PC-3 (cell line): ENCODE measurements around the gene TMC7. TPM values are rescaled to one million over a fixed set of nuclear protein-coding genes. Genes with fewer than 3 reads are reported as not detected.

ENCODE experiments used
- ATAC-seq: fragments of 200-7000 bp; cut with Tn5 transposase; 2 replicates; pipeline ENCODE4 v1.9.1; 2020; ENCODE audit warnings: mild to moderate bottlenecking, moderate library complexity
- BruUV-seq: library from RNA; stranded (reverse); fragments of 400-500 nt; replicated peaks from 2 replicates; lab custom pipeline; 2021; lab: Mats Ljungman, UMichigan
- CTCF ChIA-PET: fragments of 300-600 bp; sonication (Branson Sonifier 250); formaldehyde crosslinking; loops from one replicate; lab custom pipeline; 2022; ENCODE audit warnings: antibody characterized with exemption; lab: Charles Lee
- POLR2A ChIA-PET: fragments of 300-600 bp; sonication (Branson Sonifier 250); formaldehyde crosslinking; loops from one replicate; lab custom pipeline; 2022; ENCODE audit warnings: antibody characterized with exemption; ENCODE audit not compliant: unreplicated experiment; lab: Charles Lee
- DNase-seq: peaks from one replicate; pipeline ENCODE4 v3.0.0-alpha.2; 2015
- H2AFZ ChIP-seq: fragments of 300-600 bp; sonication (generic); 2 replicates; pipeline ENCODE4 v1.6.0; 2016; ENCODE audit warnings: antibody characterized with exemption, low read length
- H3F3A ChIP-seq: fragments of 300-600 bp; sonication (generic); one replicate; pipeline ENCODE4 v1.6.0; 2017; ENCODE audit warnings: antibody characterized with exemption, low read length, control low read depth, mild to moderate bottlenecking; ENCODE audit not compliant: unreplicated experiment
- H3K27ac ChIP-seq: fragments of 300-600 bp; sonication (generic); 2 replicates; pipeline ENCODE4 v1.5.1; 2016; ENCODE audit warnings: mild to moderate bottlenecking, low read length
- H3K27me3 ChIP-seq: fragments of 300-600 bp; sonication (generic); 2 replicates; pipeline ENCODE4 v1.6.1; 2016; ENCODE audit warnings: low read length, mixed read lengths
- H3K36me3 ChIP-seq: fragments of 300-600 bp; sonication (generic); 2 replicates; pipeline ENCODE4 v1.6.1; 2016; ENCODE audit warnings: low read depth, mixed run types, low read length, mixed read lengths
- H3K4me1 ChIP-seq: fragments of 300-600 bp; sonication (generic); 2 replicates; pipeline ENCODE4 v1.5.1; 2016; ENCODE audit warnings: low read length; ENCODE audit not compliant: insufficient read depth
- H3K4me2 ChIP-seq: fragments of 300-600 bp; sonication (generic); 2 replicates; pipeline ENCODE4 v1.6.0; 2016; ENCODE audit warnings: low read length
- H3K4me3 ChIP-seq: fragments of 300-600 bp; sonication (generic); 2 replicates; pipeline ENCODE4 v1.5.1; 2016; ENCODE audit warnings: mild to moderate bottlenecking, low read length, mixed read lengths
- H3K79me2 ChIP-seq: fragments of 300-600 bp; sonication (generic); 2 replicates; pipeline ENCODE4 v1.6.1; 2017; ENCODE audit warnings: low read length, mixed read lengths
- H3K9ac ChIP-seq: fragments of 300-600 bp; sonication (generic); 2 replicates; pipeline ENCODE4 v1.6.0; 2016; ENCODE audit warnings: mild to moderate bottlenecking, low read length
- H3K9me2 ChIP-seq: fragments of 300-600 bp; sonication (generic); replicated peaks from 2 replicates; pipeline ENCODE4 v1.6.1; 2016; ENCODE audit warnings: mixed run types, low read length, mixed read lengths
- H3K9me3 ChIP-seq: fragments of 300-600 bp; sonication (generic); 2 replicates; pipeline ENCODE4 v1.6.1; 2016; ENCODE audit warnings: low read length, mixed read lengths
- H4K20me1 ChIP-seq: fragments of 300-600 bp; sonication (generic); 2 replicates; pipeline ENCODE4 v1.6.1; 2016; ENCODE audit warnings: low read length, mixed read lengths
- CTCF ChIP-seq: fragments of 300-600 bp; sonication (generic); conservative IDR thresholded peaks from 2 replicates; pipeline ENCODE4 v1.5.1; 2017; ENCODE audit warnings: antibody characterized with exemption, low read depth, mild to moderate bottlenecking, low read length
- EZH2 ChIP-seq: fragments of 300-600 bp; sonication (generic); IDR thresholded peaks from one replicate; pipeline ENCODE4 v1.6.1; 2017; ENCODE audit warnings: antibody characterized with exemption, mild to moderate bottlenecking, low read length; ENCODE audit not compliant: unreplicated experiment
- EZH2phosphoT487 ChIP-seq: fragments of 300-600 bp; sonication (generic); IDR thresholded peaks from 2 replicates; pipeline ENCODE4 v1.6.1; 2018; ENCODE audit warnings: mild to moderate bottlenecking, antibody characterized with exemption, low read length, borderline replicate concordance
- intact Hi-C: fragments of 100-400 bp; cut with micrococcal nuclease; formaldehyde crosslinking; loops from 2 replicates; pipeline ENCODE4 v1.9.0; 2023
- total RNA-seq: library from RNA; depleted of rRNA; stranded (reverse); fragments of >200 nt; gene quantifications from 2 replicates; pipeline ENCODE4 v1.2.3, GENCODE V29; 2014

The TMC7 gene
- total RNA-seq, 1 experiment from 2014 or later: 5.3 TPM

- ATAC-seq: peak; percentile 89
- TF ChIP-seq CTCF (no peak), EZH2phosphoT487 (no peak), EZH2 (no peak)
Measured at GRCh38 chr16:19067349-19068236, 83.9 kb downstream of the TMC7 start, which contains the start of gene COQ7. TSS of gene COQ7 (plus strand) at chr16:19067614. CDS start at chr16:19067665, 51 bp downstream.

GRCh38 chr16:19068237-19068815, 84.6 kb downstream of the TMC7 start:
- Histone ChIP-seq H3K79me2 (peaks cover 14% of the 10 kb centered on the region; the same call in 1 of the 2 replicates), H3K36me3 (no peaks in the 10 kb centered on the region), H4K20me1 (no peaks in the 10 kb centered on the region), H3K9ac (peak overlapping the region; percentile 99), H3K27ac (peak overlapping the region; percentile 98), H3K9me2 (no peaks in the 10 kb centered on the region), H2AFZ (peak overlapping the region; percentile 88), H3K4me3 (peak overlapping the region; percentile 95), H3K9me3 (no peaks in the 10 kb centered on the region), H3F3A (no peaks in the 10 kb centered on the region), H3K4me2 (peak overlapping the region; percentile 97), H3K27me3 (no peaks in the 10 kb centered on the region), H3K4me1 (peaks cover 6% of the 10 kb centered on the region; the same call in 1 of the 2 replicates)
- TF ChIP-seq CTCF: no peak
- BruUV-seq: no TSS peak
- intact Hi-C loops: loop anchor here (5.0 kb wide), 2 partner anchors 51 to 266 kb away; partner anchors contain the start of gene ARL6IP1
- ATAC-seq (no peak), DNase-seq (no peak)
- CTCF ChIA-PET: no interaction called here
- POLR2A ChIA-PET: no interaction called here

More at GRCh38 chr16:19067349-19068236, 83.9 kb downstream of the TMC7 start, which contains the start of gene COQ7:
- peak within 1 kb of the TSS; percentile 88 for H2AFZ ChIP-seq
- peaks cover 14% of the 10 kb centered on the region; the same call in 1 of the 2 replicates for H3K79me2 ChIP-seq
- POLR2A ChIA-PET: interaction anchor here (0.7 kb wide), 3 partner anchors 66 to 87 kb away, joined by 3 to 5 read pairs (median 3); no protein-coding TSS in a partner anchor
- BruUV-seq: TSS peak; percentile 65
- no peaks in the 10 kb centered on the region for H3K9me3 ChIP-seq
- no peaks in the 10 kb centered on the region for H4K20me1 ChIP-seq
- DNase-seq: peak; percentile 98
- H3K27ac ChIP-seq: peak within 1 kb of the TSS; percentile 98
- no peaks in the 10 kb centered on the region for H3K27me3 ChIP-seq
- peak within 1 kb of the TSS; percentile 97 for H3K4me2 ChIP-seq
- peaks cover 6% of the 10 kb centered on the region; the same call in 1 of the 2 replicates for H3K4me1 ChIP-seq
- H3K36me3 ChIP-seq: 0 out of 2 replicates have a peak, but pooled peaks cover 4% of the 10 kb centered on the region
- intact Hi-C loops: loop anchor here (1.0 to 5.0 kb wide), 3 partner anchors 50 to 265 kb away; partner anchors contain the start of genes ARL6IP1 and TMC7
- CTCF ChIA-PET: interaction anchor here (0.6 kb wide), 1 partner anchor 19 kb away, joined by 3 read pairs; no protein-coding TSS in a partner anchor
- H3K9ac ChIP-seq: peak within 1 kb of the TSS; percentile 99
- no peaks in the 10 kb centered on the region for H3F3A ChIP-seq
- H3K4me3 ChIP-seq: peak within 1 kb of the TSS; percentile 95
- H3K9me2 ChIP-seq: no peaks in the 10 kb centered on the region
